RWPE2 (cell line): ENCODE results near the gene SOX12.
A peak's percentile ranks its signal among the peaks of the same experiment; 100 is the strongest.
"Not testable (repeated sequence)": the region's sequence is repeated elsewhere in the genome, so short reads cannot be mapped to it uniquely, and the experiment has no call there.

Experiments used
- ATAC-seq: fragments of 200-7000 bp; cut with Tn5 transposase; 3 replicates; pipeline ENCODE4 v1.9.1; 2021; ENCODE audit warnings: low read depth
- DNase-seq: peaks from one replicate; pipeline ENCODE4 v3.0.0-alpha.2; 2020; ENCODE audit warnings: low spot score
- H3K27ac ChIP-seq: fragments of 450-650 bp; 2 replicates; pipeline ENCODE4 v1.5.1; 2017; ENCODE audit warnings: mild to moderate bottlenecking; ENCODE audit not compliant: poor library complexity, severe bottlenecking
- H3K27me3 ChIP-seq: fragments of 250-450 bp; sonication (Bioruptor Pico); 2 replicates; pipeline ENCODE4 v1.5.1; 2021; ENCODE audit warnings: mild to moderate bottlenecking, moderate library complexity; ENCODE audit not compliant: insufficient read depth, poor library complexity, severe bottlenecking
- H3K36me3 ChIP-seq: fragments of 250-450 bp; sonication (Bioruptor Pico); 2 replicates; pipeline ENCODE4 v1.5.1; 2020; ENCODE audit warnings: low read depth, mild to moderate bottlenecking, moderate library complexity
- H3K4me1 ChIP-seq: fragments of 250-450 bp; sonication (Bioruptor Pico); 2 replicates; pipeline ENCODE4 v1.5.1; 2021; ENCODE audit warnings: mild to moderate bottlenecking, moderate library complexity; ENCODE audit not compliant: insufficient read depth, poor library complexity, severe bottlenecking
- H3K4me3 ChIP-seq: fragments of 250-450 bp; sonication (Bioruptor Pico); 2 replicates; pipeline ENCODE4 v1.5.1; 2021; ENCODE audit warnings: mild to moderate bottlenecking, moderate library complexity; ENCODE audit not compliant: severe bottlenecking
- H3K9me3 ChIP-seq: fragments of 250-450 bp; sonication (Bioruptor Pico); 2 replicates; pipeline ENCODE4 v1.5.1; 2021; ENCODE audit warnings: mild to moderate bottlenecking, moderate library complexity; ENCODE audit not compliant: severe bottlenecking
- CTCF ChIP-seq: fragments of 450-650 bp; IDR thresholded peaks from one replicate; pipeline ENCODE4 v1.5.1; 2017; ENCODE audit warnings: mild to moderate bottlenecking, moderate library complexity; ENCODE audit not compliant: poor library complexity, severe bottlenecking

The SOX12 gene

GRCh38 chr20:376750-377149 lies 51.4 kb downstream of the SOX12 start:
- peaks cover 6% of the 10 kb centered on the region for H3K36me3 ChIP-seq
- no peak for TF ChIP-seq CTCF
- no peaks in the 10 kb centered on the region for H3K9me3 ChIP-seq
- DNase-seq = no peak
- no peak overlapping the region for H3K27ac ChIP-seq
- ATAC-seq = no peak
- peaks cover 44% of the 10 kb centered on the region for H3K4me1 ChIP-seq
- H3K4me3 ChIP-seq = no peak overlapping the region
- no peaks in the 10 kb centered on the region for H3K27me3 ChIP-seq

- Histone ChIP-seq H3K4me1 (peaks cover 38% of the 10 kb centered on the region), H3K27ac (peak overlapping the region; percentile 95)
- not testable (repeated sequence) for DNase-seq
Measured at GRCh38 chr20:377578-377977, 52.2 kb downstream of the SOX12 start.

GRCh38 chr20:378961-379336 lies 53.6 kb downstream of the SOX12 start:
- peaks cover 37% of the 10 kb centered on the region for H3K4me1 ChIP-seq
- no peak for TF ChIP-seq CTCF
- no peaks in the 10 kb centered on the region for H3K9me3 ChIP-seq
- peaks cover 26% of the 10 kb centered on the region for H3K36me3 ChIP-seq
- ATAC-seq = no peak
- H3K4me3 ChIP-seq = no peak overlapping the region
- H3K27ac ChIP-seq = peak overlapping the region; percentile 95
- DNase-seq = no peak
- H3K27me3 ChIP-seq = no peaks in the 10 kb centered on the region

More at GRCh38 chr20:377578-377977, 52.2 kb downstream of the SOX12 start:
- not testable (repeated sequence) for H3K4me3 ChIP-seq, ATAC-seq, H3K9me3 ChIP-seq, H3K27me3 ChIP-seq
- peaks cover 13% of the 10 kb centered on the region for H3K36me3 ChIP-seq
